Vein endothelial cell (primary cell): Measurements from ENCODE around the gene ABCB10. TPM values are rescaled to one million over a fixed set of nuclear protein-coding genes. Genes with fewer than 3 reads are reported as not detected.

Experiments used
- small RNA-seq: library from RNA; depleted of rRNA; stranded (forward); fragments of <200 nt; gene quantifications from one replicate; pipeline ENCODE3, GENCODE V24; 2012
- total RNA-seq: library from RNA; depleted of rRNA; stranded (reverse); fragments of >200 nt; gene quantifications from 2 replicates; pipeline ENCODE4 v1.2.3, GENCODE V29; 2012

The ABCB10 gene
- total RNA-seq: 15.4 and 20.3 TPM in 2 replicates

GRCh38 chr1:229558460-229559335 lies at the start of gene ABCB10:
ABCB10 (minus strand) TSS chr1:229558707; CDS start chr1:229558652, 55 bp downstream.

GRCh38 chr1:229507951-229508822 lies 50.3 kb downstream of the ABCB10 start, which contains the start of gene NUP133:
NUP133 (minus strand) TSS chr1:229508341; CDS start chr1:229508249, 92 bp downstream.

Small RNA genes lying within 50 kb of the gene (small RNA-seq; reads per million reads assigned to genes)
- gene HMGN2P19 (not detected), gene RNA5SP78 (not detected), gene RNU4-21P (not detected)

Other genes with a start within 250 kb of the ABCB10 start
- 3.6 and 6.0 TPM in 2 replicates for gene CCSAP, start 215.7 kb downstream of the ABCB10 start, total RNA-seq
- gene ACTA1, start 124.6 kb downstream of the ABCB10 start, total RNA-seq: 0.19 TPM in 1 of 2 replicates, not detected in the other
- 35.6 and 52.4 TPM in 2 replicates for gene NUP133, start 50.4 kb downstream of the ABCB10 start, total RNA-seq
- 29.1 and 31.9 TPM in 2 replicates for gene TAF5L, start 67.4 kb upstream of the ABCB10 start, total RNA-seq
- gene URB2, start 67.5 kb upstream of the ABCB10 start, total RNA-seq: 14.4 and 15.9 TPM in 2 replicates